Activated CD8-positive, alpha-beta memory T cell treated with anti-CD3 and anti-CD28 coated beads, Interleukin-2, amount 10 ng/mL, durations not matched to agents 7 days and 5 days (primary cell): Measurements from ENCODE around the gene NAALAD2. TPM values are rescaled to one million over a fixed set of nuclear protein-coding genes. Genes with fewer than 3 reads are reported as not detected.
A peak's percentile ranks its signal among the peaks of the same experiment; 100 is the strongest.
"Not testable (repeated sequence)": the region's sequence is repeated elsewhere in the genome, so short reads cannot be mapped to it uniquely, and the experiment has no call there.

Experiments
- ATAC-seq: fragments of 150-1000 bp; cut with Tn5 transposase; one replicate; pipeline ENCODE4 v1.10.0; 2021; ENCODE audit warnings: moderate library complexity
- CTCF ChIA-PET: fragments of 350-600 bp; sonication (Branson Sonifier 250); formaldehyde crosslinking; loops from one replicate; lab custom pipeline; 2021; ENCODE audit warnings: antibody characterized with exemption; lab: Charles Lee
- DNase-seq: peaks from one replicate; pipeline ENCODE4 v3.0.0-alpha.2; 2020
- H3K27ac Mint-ChIP-seq: one replicate; pipeline ENCODE4 v1.8.0; 2021; ENCODE audit warnings: mild to moderate bottlenecking, mixed read lengths
- H3K27me3 Mint-ChIP-seq: one replicate; pipeline ENCODE4 v1.8.0; 2021; ENCODE audit warnings: mixed read lengths
- H3K36me3 Mint-ChIP-seq: one replicate; pipeline ENCODE4 v1.8.0; 2021; ENCODE audit warnings: mild to moderate bottlenecking, mixed read lengths
- H3K4me1 Mint-ChIP-seq: one replicate; pipeline ENCODE4 v1.8.0; 2021; ENCODE audit warnings: mixed read lengths
- H3K4me3 Mint-ChIP-seq: one replicate; pipeline ENCODE4 v1.8.0; 2021; ENCODE audit warnings: mild to moderate bottlenecking, moderate library complexity, mixed read lengths
- H3K9me3 Mint-ChIP-seq: one replicate; pipeline ENCODE4 v1.8.0; 2022; ENCODE audit warnings: low read depth, mixed read lengths
- total RNA-seq, 2 experiments: library from RNA; stranded (reverse); gene quantifications; one replicate each; pipeline ENCODE4 v1.2.3, GENCODE V29; 2021

Gene NAALAD2
- total RNA-seq, 2 experiments from 2014 or later, result not detected

DNA sequence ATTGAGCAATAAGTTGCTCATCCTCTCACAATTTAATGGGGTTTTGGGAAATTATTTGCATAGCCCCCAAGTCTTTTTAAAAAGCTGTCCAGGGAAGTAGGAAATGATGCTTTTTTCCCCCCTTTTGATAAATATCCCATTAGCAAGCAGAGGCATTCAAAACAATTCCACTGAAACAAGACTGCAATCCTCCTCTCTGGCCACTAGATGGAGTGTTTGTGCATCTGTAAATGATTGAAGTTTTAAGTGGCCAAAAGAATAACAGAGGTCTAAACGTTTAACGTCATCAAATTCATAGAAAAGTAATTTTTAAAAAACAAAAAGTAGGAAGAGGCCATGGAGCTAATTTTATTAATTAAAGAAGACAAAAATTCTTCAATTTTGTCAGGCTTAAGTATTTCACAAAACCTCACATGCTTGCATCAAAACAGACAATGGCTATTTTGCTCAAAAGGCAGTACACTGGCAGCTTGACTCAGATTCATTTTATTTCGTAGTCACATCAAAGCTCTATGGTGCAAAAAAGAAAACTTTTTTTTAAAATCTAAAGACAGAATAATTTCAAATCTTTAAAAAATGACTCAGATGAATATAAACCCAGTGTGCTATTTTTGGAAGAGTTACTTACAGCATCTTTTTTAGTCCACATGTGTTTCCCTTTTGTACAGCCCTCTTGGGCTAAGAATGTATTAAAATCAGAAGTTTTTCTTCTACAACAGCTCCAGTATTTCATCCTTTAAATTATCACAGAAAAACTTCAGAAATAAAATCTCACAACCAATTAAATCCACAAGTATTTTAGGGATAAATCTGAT is 70.6 kb downstream of the NAALAD2 start:
- no peaks in the 10 kb centered on the region for H3K27me3 Mint-ChIP-seq
- H3K4me3 Mint-ChIP-seq, result no peak overlapping the region
- peaks cover 45% of the 10 kb centered on the region for H3K36me3 Mint-ChIP-seq
- CTCF ChIA-PET, result interaction anchor here (0.8 to 1.9 kb wide), 8 partner anchors 8 to 56 kb away, joined by 3 to 11 read pairs (median 4); no protein-coding TSS in a partner anchor
- peaks cover 12% of the 10 kb centered on the region for H3K4me1 Mint-ChIP-seq
- no peak for ATAC-seq
- no peaks in the 10 kb centered on the region for H3K9me3 Mint-ChIP-seq
- DNase-seq, result no peak
- H3K27ac Mint-ChIP-seq, result peak overlapping the region; percentile 61

DNA sequence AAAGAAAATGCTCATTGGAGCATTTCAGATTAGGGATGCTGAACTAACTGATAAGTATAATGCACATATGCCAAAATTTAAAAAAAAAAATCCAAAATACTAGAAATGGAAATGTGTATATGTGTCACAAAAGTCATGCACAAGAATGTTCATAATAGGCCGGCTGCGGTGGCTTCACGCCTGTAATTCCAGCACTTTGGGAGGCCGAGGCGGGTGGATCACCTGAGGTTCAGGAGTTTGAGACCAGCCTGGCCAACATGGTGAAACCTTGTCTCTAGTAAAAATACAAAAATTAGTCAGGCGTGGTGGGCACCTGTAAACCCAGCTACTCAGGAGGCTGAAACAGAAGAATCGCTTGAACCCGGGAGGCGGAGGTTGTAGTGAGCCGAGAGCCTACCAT is 73.5 kb downstream of the NAALAD2 start:
- H3K27me3 Mint-ChIP-seq, H3K4me3 Mint-ChIP-seq, ATAC-seq, H3K9me3 Mint-ChIP-seq, DNase-seq, CTCF ChIA-PET, H3K27ac Mint-ChIP-seq: not testable (repeated sequence)
- Mint-ChIP-seq H3K36me3 (peaks cover 48% of the 10 kb centered on the region), H3K4me1 (peaks cover 12% of the 10 kb centered on the region)

DNA sequence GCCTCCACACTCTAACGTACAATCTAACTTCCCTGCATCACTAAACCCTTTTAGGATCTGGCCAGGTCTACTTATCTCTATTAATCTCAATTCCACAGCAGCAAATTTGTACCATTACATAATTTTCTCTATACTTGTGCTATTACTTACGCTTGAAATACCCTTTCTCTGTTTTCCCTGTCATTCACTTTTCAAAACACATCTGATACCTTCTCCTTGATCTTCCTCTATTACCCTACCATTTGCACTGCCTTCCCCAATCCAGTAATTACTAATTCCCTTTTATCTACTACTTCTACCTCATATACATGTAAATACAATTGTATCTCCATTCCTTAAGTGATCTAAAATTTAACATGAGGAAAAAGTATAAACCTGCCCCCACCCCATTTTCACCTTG is 74.4 kb downstream of the NAALAD2 start:
- CTCF ChIA-PET, result no interaction called here
- Mint-ChIP-seq H3K9me3 (no peaks in the 10 kb centered on the region), H3K27me3 (no peaks in the 10 kb centered on the region), H3K4me1 (peaks cover 15% of the 10 kb centered on the region), H3K27ac (no peak overlapping the region), H3K4me3 (no peak overlapping the region), H3K36me3 (peaks cover 55% of the 10 kb centered on the region)
- ATAC-seq (no peak), DNase-seq (no peak)

DNA sequence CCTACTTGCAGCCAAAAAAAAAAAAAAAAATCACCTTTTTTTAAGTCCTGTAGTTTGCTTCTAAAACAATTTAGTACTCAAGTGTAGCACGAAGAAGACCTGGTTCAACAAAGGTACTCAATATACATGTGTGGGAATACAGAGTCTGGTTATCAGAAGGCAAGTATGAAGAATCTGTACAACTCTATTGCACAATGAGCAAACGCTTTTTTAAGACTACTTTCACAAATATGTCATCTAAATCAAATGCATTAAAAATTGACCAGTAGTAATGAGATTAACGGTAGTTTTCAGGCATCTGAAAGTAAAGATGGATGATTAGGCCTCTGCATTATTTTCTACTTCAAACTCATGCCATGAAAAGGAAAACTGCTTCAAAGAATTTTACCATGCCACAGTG is 78.9 kb downstream of the NAALAD2 start:
- H3K27me3 Mint-ChIP-seq, result no peaks in the 10 kb centered on the region
- H3K9me3 Mint-ChIP-seq, result no peaks in the 10 kb centered on the region
- peak overlapping the region; percentile 2 for H3K27ac Mint-ChIP-seq
- no peak for DNase-seq
- CTCF ChIA-PET, result interaction anchor here (2.2 kb wide), 1 partner anchor 9 kb away, joined by 11 read pairs; no protein-coding TSS in a partner anchor
- no peak overlapping the region for H3K4me3 Mint-ChIP-seq
- H3K4me1 Mint-ChIP-seq, result peaks cover 21% of the 10 kb centered on the region
- peaks cover 49% of the 10 kb centered on the region for H3K36me3 Mint-ChIP-seq
- no peak for ATAC-seq

DNA sequence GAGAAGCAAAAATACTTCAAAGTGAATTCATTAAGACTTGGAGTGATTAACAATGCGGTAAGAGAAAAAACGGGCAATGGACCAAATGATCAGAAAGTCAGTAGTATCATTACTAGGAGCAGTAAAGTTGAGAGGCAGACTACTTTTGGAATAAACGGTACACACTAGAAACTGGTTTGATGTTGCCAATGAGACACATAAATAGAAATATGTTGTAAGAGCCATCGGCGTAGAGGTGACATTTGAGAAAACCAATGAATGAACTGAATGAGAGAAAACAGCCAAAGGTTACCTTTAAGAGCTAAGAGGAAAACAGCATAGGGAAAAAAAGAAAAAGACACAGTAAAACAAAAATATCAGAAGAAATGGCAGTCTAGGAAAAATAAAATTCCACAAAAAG is 82.1 kb downstream of the NAALAD2 start:
- Mint-ChIP-seq H3K4me1 (peaks cover 48% of the 10 kb centered on the region), H3K4me3 (no peak overlapping the region), H3K9me3 (no peaks in the 10 kb centered on the region), H3K27me3 (no peaks in the 10 kb centered on the region), H3K36me3 (peaks cover 49% of the 10 kb centered on the region), H3K27ac (no peak overlapping the region)
- no peak for DNase-seq
- no peak for ATAC-seq
- CTCF ChIA-PET, result interaction anchor here (1.0 to 1.6 kb wide), 2 partner anchors 10 to 12 kb away, joined by 3 read pairs; no protein-coding TSS in a partner anchor

DNA sequence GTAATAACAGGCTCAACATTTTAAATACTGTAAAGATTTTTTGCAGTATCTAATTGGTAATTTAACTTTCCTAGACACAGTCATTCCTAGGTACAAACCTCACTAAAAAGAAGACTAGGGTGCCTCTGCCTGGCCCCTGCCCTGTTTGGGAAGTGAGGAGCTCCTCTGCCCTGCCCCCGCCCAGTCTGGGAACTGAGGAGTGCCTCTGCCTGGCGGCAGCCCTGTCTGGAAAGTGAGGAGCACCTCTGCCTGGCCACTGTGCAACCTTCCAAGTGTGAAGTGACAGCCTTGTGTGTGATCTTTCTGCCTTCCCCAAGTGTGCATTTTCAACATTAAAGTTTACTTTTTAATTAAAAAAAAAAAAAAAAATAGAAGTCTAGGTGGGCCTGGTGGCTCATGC is 84.1 kb downstream of the NAALAD2 start:
- no peaks in the 10 kb centered on the region for H3K27me3 Mint-ChIP-seq
- CTCF ChIA-PET, result interaction anchor here (0.7 kb wide), 1 partner anchor 36 kb away, joined by 3 read pairs; no protein-coding TSS in a partner anchor
- no peaks in the 10 kb centered on the region for H3K9me3 Mint-ChIP-seq
- no peak for ATAC-seq
- no peak overlapping the region for H3K4me3 Mint-ChIP-seq
- peaks cover 37% of the 10 kb centered on the region for H3K36me3 Mint-ChIP-seq
- no peak overlapping the region for H3K27ac Mint-ChIP-seq
- no peak for DNase-seq
- H3K4me1 Mint-ChIP-seq, result peaks cover 46% of the 10 kb centered on the region

DNA sequence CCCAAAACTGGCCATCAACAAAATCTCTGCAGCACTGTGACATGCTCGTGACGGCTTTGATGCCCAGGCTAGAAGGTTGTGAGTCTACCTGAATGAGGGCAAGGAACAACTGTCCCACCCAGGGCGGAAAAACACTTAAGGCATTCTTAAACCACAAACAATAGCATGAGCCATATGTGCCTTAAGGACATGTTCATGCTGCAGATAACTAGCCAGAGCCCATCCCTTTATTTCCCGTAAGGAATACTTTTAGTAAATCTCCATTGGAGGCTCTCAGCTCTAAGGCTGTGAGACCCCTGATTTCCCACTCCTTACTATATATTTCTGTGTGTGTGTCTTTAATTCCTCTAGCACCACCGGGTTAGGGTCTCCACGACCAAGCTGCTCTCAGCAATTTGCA is 85.0 kb downstream of the NAALAD2 start:
- ATAC-seq, result no peak
- Mint-ChIP-seq H3K4me3 (peak overlapping the region; percentile 20), H3K4me1 (peaks cover 49% of the 10 kb centered on the region), H3K9me3 (no peaks in the 10 kb centered on the region), H3K36me3 (peaks cover 33% of the 10 kb centered on the region), H3K27me3 (no peaks in the 10 kb centered on the region), H3K27ac (peak overlapping the region; percentile 94)
- no peak for DNase-seq
- CTCF ChIA-PET, result interaction anchor here (0.7 to 2.2 kb wide), 3 partner anchors 15 to 37 kb away, joined by 3 to 9 read pairs (median 3); no protein-coding TSS in a partner anchor

DNA sequence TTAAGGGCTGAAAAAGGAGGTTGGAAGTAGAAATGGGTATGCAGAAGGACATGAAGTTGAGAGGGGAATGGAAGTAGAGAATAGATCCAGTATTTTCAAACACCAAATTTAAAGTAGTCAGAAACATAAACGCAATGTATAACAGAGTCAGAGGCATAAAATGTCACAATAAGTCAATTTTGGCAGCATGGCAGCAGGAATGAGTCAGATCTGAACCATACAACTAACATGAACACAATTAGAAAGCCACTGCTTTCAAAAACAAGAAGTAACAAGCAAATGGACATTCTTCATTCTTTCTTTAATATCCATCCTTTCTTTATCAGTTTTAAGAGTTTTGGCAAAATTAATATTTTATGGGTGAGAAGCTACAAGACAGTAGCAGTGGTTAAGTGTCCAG is 85.9 kb downstream of the NAALAD2 start:
- no peak for DNase-seq
- CTCF ChIA-PET, result interaction anchor here (0.9 to 2.2 kb wide), 3 partner anchors 14 to 36 kb away, joined by 3 to 9 read pairs (median 3); no protein-coding TSS in a partner anchor
- Mint-ChIP-seq H3K4me3 (peak overlapping the region; percentile 89), H3K9me3 (no peaks in the 10 kb centered on the region), H3K36me3 (peaks cover 33% of the 10 kb centered on the region), H3K27ac (peak overlapping the region; percentile 94), H3K4me1 (peaks cover 50% of the 10 kb centered on the region), H3K27me3 (no peaks in the 10 kb centered on the region)
- ATAC-seq, result no peak

DNA sequence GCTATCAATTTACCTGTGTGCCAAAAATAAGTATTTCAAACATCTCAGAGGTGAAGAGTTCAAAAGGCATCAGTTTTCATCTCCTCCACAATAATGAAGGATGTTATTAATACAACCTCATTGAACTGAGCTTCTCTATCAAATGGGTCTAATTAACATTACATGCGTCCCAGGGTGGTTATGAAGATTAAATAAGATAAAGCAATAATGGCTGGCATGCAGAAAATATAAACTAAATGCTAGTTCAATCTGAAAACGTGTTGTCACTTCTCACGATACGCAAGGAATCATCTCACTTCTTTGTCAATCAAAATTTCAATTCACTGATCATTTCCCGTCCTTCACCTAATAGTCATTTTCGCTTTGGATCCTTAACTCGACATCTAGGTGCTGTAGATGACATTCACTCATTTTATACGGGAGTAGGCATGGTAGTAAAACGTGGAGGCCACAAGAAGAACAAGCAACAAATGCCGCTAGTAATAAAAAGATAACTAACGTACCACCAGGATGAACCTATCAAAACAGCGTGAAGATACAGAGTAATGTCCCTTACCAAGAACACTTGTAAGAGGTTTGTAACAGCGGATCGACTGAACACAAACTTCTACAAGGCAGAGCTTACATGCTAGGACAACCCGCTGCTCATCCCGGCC is 87.5 kb downstream of the NAALAD2 start:
- H3K27ac Mint-ChIP-seq, result peak overlapping the region; percentile 94
- ATAC-seq, result no peak
- H3K4me1 Mint-ChIP-seq, result peaks cover 45% of the 10 kb centered on the region
- CTCF ChIA-PET, result no interaction called here
- peak overlapping the region; percentile 89 for H3K4me3 Mint-ChIP-seq
- DNase-seq, result no peak
- no peaks in the 10 kb centered on the region for H3K27me3 Mint-ChIP-seq
- no peaks in the 10 kb centered on the region for H3K9me3 Mint-ChIP-seq
- H3K36me3 Mint-ChIP-seq, result peaks cover 27% of the 10 kb centered on the region

DNA sequence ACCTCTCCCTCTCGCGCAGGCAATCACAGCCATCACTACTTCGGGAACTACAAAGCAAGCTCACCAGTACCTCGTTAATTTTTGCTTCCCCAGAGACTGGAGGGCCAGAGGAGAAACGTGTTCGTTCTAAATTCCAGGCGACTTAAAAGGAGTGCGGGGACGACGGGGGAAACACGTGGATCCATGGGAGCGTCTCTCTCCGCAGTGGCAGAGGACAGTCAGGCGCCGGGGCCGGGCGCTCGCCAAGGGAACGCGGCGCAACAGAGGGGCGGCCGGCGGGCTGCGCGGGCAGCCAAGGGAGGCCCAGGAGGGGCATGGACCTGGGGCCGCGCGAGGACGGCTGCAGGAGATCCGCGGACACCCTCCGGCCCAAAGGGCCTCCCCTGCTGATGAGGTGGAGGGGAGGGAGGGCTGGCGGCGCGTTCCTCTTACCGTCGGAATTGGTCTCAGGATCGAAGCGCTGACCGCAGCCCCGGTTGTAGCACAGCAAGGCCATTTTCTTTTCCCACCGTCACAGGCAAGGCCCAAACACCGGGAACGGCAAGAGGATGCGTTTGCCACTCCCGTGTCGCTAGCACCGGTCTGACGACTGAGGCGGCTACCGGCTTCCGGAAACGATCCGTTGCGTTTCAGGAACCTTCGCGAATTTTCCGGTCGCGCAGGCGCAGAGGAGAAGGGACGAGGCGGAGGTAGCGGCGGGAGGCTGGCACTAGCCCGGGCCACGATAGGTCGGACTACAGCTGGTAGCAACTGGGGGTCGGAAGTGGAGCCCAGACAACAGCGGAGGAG is 88.2 kb downstream of the NAALAD2 start, which contains the start of gene CHORDC1:
CHORDC1 (minus strand) TSS at position 591 of the 789 bp plus-strand sequence; CDS start at position 496, 95 bp downstream.
- peaks cover 24% of the 10 kb centered on the region for H3K36me3 Mint-ChIP-seq
- no peaks in the 10 kb centered on the region for H3K9me3 Mint-ChIP-seq
- H3K4me1 Mint-ChIP-seq, result peaks cover 41% of the 10 kb centered on the region
- peak; percentile 91 for ATAC-seq
- H3K27me3 Mint-ChIP-seq, result no peaks in the 10 kb centered on the region
- H3K27ac Mint-ChIP-seq, result peak within 1 kb of the TSS; percentile 94
- H3K4me3 Mint-ChIP-seq, result peak within 1 kb of the TSS; percentile 89
- DNase-seq, result peak; percentile 96
- CTCF ChIA-PET, result interaction anchor here (0.9 to 1.0 kb wide), 2 partner anchors 8 to 12 kb away, joined by 3 read pairs; no protein-coding TSS in a partner anchor

DNA sequence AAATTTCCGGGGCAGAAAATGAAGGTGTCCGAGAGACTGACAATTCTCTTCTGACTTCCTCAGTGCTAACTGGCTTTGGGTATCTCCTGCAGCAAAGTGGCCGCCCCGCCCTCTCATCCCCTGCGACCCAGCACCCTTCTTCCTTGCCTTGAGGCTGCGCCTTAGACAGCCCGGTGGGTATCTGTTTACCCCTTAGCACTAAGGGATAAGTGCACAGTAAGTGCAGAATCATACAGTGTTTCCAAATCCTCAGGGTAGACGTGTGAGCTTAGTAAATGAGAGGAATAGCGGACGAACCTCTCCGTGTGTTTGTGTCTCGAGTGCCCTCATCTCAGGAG is 88.8 kb downstream of the NAALAD2 start:
- Mint-ChIP-seq H3K27me3 (no peaks in the 10 kb centered on the region), H3K4me3 (peak overlapping the region; percentile 89), H3K36me3 (peaks cover 24% of the 10 kb centered on the region), H3K4me1 (peaks cover 38% of the 10 kb centered on the region), H3K9me3 (no peaks in the 10 kb centered on the region), H3K27ac (peak overlapping the region; percentile 94)
- CTCF ChIA-PET, result interaction anchor here (0.6 to 1.0 kb wide), 3 partner anchors 8 to 16 kb away, joined by 3 to 4 read pairs (median 3); no protein-coding TSS in a partner anchor
- DNase-seq (no peak), ATAC-seq (peak; percentile 68)

DNA sequence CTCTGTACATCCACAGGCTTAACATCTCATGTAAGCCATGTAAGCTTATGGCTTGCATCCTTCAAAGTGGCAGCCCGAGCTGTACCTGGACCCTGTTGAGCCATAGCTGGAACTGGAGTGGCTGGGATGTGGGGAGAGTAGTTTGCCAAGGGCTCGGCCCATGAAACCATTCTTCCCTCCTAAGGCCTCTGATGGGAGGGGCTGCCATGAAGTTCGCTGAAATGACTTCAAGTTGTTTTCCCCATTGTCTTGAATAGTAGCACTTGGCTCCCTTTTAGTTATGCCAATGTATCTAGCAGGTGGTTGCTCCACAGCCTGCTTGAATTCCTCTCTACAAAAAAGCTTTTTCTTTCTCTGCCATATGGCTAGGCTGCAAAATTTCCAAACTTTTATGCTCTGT is 93.6 kb downstream of the NAALAD2 start:
- Mint-ChIP-seq H3K4me3 (no peak overlapping the region), H3K36me3 (peaks cover 3% of the 10 kb centered on the region), H3K4me1 (peaks cover 7% of the 10 kb centered on the region), H3K9me3 (no peaks in the 10 kb centered on the region), H3K27me3 (peaks cover 10% of the 10 kb centered on the region), H3K27ac (no peak overlapping the region)
- ATAC-seq (no peak), DNase-seq (no peak)
- CTCF ChIA-PET, result interaction anchor here (0.9 kb wide), 1 partner anchor 10 kb away, joined by 3 read pairs; no protein-coding TSS in a partner anchor

DNA sequence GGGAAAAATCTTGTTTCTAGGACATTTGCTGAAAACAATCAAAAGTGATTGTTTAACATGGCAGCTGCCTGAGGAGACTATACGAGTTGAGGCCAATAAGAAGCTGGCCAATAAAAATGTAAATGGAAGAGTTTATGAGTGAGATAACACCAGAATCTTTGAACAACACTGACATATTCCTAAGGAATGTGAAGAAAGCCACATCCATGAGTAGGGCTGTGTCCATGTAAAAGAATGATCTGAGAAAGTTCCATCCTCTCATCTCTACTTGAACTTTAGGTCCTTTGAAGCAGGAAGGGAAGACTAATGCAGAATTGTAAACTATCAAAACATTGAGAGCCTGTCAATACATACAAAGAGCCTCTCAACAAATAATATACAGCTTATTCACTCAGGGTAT is 95.3 kb downstream of the NAALAD2 start:
- CTCF ChIA-PET, result no interaction called here
- H3K27ac Mint-ChIP-seq, result no peak overlapping the region
- peaks cover 10% of the 10 kb centered on the region for H3K27me3 Mint-ChIP-seq
- H3K4me3 Mint-ChIP-seq, result no peak overlapping the region
- peaks cover 2% of the 10 kb centered on the region for H3K4me1 Mint-ChIP-seq
- ATAC-seq (no peak), DNase-seq (no peak)
- peaks cover 3% of the 10 kb centered on the region for H3K36me3 Mint-ChIP-seq
- no peaks in the 10 kb centered on the region for H3K9me3 Mint-ChIP-seq
